CD4-positive, alpha-beta T cell treated with Interleukin-6 for 4 hours (primary cell): ENCODE measurements around the gene KIAA0753.
"Not testable (repeated sequence)": the region's sequence is repeated elsewhere in the genome, so short reads cannot be mapped to it uniquely, and the experiment has no call there.

Experiments used
- DNase-seq: peaks from one replicate; pipeline ENCODE4 v3.0.0-alpha.2; 2020; ENCODE audit warnings: mixed read lengths

KIAA0753 gene

DNA sequence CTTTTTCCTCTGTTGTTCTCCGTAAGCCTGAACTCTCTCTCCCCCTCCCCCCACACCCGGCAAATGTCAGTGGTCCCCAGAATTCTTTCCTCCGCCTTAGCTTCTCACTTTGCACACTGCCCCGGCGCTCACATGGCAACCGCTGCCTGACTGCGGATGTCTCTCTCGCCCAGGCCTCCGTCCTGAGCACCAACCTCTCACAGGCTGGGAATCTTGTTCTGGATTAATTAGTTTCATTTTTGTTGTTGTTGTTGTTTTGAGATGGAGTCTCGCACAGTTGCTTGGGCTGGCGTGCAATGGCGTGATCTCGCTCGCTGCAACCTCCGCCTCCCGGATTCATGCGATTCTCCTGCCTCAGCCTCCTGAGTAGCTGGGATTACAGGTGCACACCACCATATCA lies 27.7 kb upstream of the KIAA0753 start:
- DNase-seq, result no peak

DNA sequence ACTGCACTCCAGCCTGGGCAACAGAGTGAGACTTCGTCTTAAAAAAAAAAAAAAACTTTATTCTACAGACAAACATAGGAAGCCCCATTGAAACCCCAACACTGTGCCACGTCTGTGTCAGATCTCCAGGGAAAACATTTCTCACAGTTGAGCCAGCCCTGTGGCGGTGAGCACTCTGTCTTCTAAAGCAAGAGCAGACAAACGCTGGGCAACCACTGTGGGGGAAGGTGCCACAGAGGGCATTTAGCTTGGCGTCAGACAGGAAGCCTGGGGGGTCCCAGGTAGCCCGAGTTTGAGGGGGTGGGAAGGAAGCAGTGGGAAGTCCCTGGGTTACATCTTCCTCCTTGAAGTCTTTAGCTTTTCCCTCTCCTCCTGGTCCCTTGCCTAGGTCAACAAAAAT lies 27.0 kb upstream of the KIAA0753 start:
- DNase-seq, result no peak

DNA sequence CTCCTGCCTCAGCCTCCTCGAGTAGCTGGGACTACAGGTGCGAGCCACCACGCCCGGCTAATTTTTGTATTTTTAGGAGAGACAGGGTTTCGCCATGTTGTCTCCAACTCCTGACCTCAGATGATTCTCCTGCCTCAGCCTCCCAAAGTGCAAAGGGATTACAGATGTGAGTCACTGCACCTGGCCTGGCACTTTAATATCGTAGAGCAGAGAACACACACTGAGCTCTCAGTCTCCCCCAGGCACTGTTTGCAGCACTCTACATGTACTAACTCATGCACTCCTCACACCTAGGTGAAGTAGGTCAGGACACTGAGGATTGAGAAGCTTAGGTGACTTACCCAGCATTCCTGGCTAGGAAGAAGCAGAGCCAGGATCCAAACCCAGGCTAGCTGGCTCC lies 26.0 kb upstream of the KIAA0753 start:
- no peak for DNase-seq

DNA sequence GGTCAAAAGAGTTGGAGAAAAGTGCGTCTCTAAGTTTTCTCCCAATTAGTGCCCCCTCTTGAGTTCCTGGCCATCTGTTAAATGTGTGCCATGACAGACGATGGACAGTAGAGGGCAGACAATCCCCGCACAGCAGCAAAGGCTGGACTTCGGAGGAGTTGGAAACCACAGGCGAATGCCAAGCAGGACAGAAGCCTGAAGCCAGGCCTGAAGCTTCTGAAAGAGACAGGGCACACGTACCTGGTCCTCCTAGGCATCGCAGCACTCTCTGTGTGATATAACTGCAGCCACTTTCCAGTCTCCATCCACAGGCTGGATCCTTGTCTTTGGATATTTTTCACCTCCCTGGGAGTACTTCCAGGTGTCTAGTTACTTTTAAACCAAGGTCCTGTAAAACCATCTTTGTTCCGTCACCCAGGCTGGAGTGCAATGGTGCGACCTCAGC lies 25.6 kb upstream of the KIAA0753 start:
- DNase-seq, result peak; percentile 57

DNA sequence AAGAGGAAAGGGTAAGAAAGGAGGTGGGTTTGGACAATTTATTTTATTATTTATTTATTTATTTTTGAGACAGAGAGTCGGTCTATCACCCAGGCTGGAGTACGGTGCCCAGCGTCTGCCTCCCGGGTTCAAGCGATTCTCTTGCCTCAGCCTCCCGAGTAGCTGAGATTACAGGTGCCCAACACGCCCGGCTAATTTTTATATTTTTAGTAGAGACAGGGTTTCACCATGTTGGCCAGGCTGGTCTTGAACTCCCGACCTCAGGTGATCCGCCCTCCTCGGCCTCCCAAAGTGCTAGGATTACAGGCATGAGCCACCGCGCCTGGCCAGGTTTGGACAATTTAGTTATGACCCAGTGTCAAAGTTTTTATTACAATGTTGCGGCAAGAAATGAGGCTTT lies 22.7 kb upstream of the KIAA0753 start:
- DNase-seq, result not testable (repeated sequence)

DNA sequence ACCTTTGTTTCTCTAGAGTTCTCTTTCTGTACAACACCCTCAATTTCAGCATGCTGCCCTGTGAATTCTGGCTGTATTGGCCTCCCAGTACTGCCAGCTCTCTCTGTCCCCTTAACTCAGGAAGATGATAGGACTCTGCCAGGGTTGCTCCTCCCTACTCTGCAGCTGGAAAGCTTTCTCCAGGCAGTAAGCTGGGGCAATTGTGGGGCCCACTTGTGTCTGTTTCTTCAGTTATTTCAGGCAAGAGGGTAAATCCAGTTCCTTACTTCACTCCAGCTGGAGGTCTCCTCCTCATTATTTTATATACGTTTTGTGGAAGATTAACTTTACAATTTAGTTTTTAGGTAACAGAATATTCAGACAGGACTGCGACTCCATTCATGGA lies 20.9 kb upstream of the KIAA0753 start:
- DNase-seq, result no peak

DNA sequence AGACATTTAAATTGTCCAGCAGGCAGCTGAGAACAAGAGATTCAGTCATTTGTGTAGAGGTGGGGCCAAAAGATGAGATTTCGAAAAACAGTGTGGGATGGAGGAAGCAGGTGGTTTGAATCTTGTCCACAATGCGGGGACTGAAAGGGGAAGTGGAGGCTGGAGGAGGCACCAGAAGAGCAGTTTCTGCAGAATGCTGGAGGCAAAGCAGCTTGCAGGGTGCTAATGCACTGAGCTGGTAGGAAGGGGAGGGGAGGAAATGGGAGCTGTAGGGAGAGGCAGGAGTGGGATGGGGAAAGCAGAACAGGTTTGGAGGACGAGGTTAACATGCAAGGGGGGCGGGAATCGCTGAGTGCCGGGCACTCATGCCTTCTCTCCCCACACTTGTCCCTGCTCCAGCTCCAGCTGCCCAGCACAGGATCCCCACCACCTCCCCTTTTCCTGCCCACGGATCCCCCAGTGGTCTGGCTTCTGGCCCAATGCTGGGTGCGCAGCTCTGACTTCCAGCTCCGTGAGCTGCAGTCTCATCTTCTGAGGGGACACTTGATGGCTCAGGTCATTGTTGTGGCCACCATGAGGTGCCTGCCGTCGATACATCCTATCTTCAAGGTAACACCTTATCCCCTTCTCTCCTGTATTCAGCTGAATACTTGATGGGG lies 20.4 kb upstream of the KIAA0753 start:
- DNase-seq, result no peak

DNA sequence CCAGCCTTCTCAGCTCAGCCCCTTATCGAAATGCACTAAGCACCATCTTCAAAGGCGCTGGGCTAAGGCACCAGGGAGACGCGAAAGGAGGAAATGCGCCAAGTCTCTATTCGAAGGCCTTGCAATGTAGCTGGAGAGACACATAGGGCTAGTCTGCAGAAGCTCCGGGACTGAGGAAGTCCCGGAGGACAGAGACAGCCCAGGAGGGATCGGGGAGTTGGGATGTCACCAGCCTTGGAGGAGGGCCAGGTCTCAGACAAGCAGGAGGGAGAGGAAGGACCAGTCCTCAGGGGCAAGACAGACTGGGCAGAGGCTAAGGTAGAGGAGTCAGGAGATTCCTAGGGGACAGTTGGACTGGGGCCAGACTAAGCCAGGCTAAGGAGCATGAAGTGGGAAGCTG lies 19.6 kb upstream of the KIAA0753 start:
- DNase-seq, result no peak

DNA sequence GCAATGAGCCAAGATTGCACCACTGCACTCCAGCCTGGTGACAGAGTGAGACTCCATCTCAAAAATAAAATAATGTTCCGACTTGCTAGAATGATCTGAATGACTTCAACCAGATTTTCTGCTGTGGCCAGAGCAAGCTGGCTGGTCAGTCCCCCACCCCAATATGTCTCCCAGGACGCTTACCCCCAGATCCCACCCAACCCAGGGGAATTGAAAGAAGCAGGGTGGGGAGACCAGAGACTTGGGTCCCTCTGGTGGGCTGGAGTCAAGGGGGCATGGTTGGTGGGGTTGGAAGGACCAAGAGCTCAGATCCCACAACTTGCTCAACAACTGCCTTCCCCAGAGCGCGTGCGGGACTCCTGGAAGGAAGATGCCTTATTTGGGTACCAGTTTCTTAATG lies 17.9 kb upstream of the KIAA0753 start:
- not testable (repeated sequence) for DNase-seq

DNA sequence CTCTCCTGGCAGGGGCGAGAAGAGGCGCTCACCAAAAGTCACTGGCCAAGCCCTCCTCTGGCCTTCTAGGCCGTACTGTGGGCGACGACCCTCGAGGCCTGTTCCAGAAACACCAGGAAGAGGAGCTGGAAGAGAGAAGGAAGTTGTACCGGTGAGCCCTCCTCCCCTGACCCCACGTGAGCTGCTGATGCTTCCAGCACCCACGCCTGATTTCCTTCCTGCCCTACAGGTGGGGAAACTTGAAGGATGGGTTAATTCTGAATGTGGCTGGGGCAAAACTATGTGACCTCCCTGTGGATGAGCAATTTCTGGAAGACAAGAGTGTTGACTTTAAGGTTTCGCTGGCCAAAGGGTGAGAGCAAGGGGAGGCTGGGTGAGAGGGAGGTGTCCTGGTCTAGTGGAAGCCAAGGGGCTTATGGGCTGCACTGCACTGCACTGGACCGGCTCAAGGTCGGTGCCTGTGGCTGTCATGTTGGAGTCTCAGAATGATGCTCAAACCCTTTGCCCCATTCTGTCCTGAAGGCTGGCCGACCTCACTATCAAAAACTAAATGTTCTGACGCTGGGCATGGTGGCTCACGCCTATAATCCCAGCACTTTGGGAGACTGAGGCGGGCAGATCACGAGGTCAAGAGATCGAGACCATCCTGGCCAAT lies 17.2 kb upstream of the KIAA0753 start:
- DNase-seq, result no peak

DNA sequence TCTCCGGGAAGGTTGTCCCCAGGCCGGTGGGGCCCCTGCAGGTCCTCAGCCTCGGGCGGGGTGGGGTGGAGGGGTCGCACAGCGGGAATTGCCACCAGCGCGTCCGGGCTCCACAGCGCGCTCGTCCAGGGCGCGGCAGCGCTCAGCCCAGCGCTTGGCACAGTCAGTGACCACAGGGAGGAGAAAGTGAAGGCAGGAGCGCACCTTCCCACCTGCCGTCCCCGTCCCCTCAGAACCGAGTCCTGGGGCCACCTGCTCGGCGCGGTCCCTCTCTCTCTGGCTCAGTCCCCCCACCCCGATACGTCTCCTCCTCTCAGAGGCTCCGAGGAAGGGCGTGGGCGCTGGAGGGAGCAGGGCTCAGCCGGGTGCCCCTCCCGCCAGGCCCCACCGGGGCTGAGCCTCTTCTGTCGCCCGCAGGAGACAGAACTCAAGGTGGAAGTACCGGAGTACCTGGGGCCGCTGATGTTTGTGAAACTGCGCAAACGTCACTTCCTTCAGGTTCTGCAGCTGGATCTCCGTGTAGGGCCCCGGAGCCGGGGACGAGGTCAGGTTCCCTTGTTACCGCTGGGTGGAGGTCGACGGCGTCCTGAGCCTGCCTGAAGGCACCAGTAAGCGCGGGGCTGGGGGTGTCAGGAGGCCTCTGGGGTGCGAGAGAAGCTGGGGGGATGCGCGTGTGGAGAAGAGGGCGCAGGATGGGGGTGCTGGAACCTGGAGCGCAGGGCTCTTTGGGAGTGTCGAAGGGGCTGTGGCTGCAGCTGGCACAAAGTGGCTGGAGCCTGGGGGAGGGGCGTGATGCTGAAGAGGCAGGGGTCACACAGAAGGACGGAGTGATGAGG lies 16.5 kb upstream of the KIAA0753 start:
- peak; percentile 72 for DNase-seq

DNA sequence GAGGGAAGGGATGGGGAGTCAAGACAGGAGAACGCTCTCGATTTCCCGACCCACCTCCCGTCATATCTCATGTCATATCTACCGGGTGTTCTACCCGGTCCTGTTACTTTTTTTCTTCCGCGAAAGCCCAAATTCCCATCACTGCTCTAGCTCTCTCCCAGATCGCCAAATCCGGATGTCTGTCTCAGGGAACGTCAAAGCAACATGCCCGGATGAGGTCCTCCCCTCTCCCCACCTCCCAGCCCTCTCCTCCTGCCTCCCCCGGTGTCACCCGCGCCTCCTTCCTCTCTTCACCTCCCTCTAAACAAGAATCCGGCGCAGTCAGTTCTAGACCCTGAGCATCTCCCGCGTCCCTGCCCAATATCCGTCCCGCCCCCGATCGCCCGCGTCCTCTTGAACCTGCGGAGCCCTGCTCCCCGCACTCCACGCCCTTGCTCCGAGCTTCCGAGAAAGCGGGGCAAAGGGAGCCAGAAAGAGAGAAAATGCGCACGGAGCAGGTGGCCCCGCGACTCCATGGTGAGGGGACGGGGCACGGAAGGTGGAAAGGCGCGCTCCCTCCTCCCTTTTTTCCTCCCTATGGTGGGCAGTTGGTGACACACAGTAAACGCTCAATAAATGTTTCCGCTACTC lies 15.3 kb upstream of the KIAA0753 start:
- not testable (repeated sequence) for DNase-seq

DNA sequence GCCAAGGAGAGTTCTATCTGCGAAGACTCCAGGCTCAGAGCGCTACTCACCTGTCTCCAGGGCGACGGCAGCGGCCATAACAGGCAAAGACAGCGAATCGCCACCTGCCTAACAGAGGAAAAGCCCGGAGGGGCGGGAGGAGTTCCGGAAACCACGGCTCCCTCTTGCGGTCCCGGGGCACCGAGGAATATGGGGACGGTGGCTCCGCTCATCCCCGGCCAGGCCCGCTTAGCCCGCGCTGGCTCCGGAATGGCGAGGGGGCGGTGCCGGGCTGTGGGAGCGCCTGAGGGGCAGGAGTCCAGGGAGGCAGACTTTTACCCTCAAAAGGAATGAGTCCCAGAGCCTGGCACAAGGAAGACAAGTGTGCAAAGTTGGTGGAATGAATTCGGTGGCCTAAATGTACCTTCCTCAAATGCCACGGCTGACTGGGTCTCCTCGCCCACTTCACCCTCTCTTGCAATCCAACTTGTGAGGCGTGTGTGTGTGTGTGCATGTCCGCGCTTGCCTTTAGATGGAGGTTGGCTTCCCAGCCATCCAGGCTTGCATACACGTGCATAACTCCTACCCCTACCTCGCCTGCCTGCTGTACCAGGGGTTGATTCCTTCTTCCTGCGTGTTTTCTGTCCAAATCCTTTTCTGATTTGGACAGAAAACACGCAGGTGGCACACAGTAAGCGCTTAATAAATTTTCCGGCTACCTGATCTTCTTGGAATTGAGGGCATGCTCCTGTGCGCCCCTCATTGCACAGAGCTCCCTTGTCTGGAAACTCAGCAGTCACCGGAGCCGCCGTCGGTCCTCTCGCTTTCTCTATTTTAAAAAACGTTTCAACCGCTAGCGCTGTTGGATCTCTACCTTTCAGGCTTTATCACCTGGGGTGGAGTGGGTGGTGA lies 14.6 kb upstream of the KIAA0753 start:
- no peak for DNase-seq

DNA sequence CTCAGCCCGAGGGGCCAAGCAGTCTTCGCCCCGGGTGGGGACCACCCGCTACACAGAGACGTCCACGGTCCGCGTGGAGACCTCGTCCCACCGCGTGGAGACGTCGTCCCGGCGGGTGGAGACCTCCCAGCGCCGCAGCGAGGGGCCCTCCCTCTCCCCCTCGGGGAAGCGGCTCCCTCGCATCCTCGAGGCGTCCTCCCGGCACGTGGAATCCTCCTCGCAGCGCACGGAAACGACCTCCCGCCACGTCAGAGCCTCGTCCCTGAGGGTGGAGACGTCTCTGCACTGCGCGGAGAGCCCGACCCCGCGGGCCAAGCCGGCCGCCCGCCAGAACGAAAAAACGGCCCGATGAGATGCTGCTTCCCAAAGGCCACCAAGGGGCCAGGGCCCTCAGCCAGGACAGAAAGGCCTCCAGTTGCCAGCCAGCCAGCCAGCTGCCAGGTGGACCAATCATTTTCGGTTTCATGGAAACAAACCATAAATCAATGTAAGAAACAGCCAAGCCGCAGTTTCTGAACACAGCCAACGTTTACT lies 11.5 kb upstream of the KIAA0753 start:
- peak; percentile 57 for DNase-seq

DNA sequence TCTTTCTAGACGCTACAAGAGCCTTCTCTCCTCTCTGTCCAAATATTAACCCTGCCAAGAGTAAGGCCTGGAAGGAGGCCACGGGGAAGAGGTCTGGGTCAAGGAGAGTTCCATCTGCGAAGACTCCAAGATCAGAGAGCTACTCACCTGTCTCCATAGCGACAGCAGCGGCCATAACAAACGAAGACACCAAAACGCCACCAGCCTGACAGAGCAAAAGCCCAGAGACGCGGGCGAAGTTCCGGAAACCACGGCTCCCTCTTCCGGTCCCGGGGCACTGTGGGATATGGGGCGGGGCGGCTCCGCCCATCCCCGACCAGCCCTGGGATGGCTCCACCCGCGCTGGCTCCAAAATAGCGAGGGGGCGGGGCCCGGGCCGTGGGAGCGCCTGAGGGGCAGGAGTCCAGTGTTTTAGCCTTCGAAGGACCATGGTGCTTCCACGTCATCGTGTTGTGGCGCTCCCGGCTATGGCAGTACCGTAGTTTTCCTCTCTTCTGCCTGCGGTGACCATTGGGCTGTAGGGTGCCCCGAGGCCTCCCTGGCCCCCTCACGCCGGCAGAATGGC lies 10.9 kb upstream of the KIAA0753 start, which contains the start of the genes C17orf100 and MED31:
Gene C17orf100, plus strand, starts transcription at position 409 of the 565 bp plus-strand sequence. Its CDS starts 152 bp downstream, at position 561.
Gene MED31, minus strand, starts transcription at position 252 of the 565 bp plus-strand sequence. Its CDS starts 77 bp downstream, at position 175.
- peak; percentile 95 for DNase-seq

DNA sequence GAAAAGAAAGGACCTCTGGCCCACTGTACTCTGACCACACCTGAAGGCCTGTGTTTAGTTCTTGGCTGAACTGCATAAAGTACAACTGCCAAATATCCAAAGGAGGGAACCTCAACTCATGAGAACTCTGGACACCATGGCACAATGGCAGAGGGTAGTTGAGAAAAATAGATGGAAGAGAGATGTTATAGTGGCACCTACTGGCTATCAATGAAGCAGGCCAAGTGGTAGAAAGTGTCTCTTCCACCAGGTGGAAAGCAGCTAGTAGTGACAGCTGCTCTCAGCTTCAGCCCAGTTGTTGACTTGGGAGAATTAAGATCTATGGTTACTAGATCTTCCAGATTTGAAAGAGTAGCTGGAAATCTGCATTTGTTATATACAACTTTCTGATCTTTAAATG lies 7.7 kb upstream of the KIAA0753 start:
- no peak for DNase-seq

DNA sequence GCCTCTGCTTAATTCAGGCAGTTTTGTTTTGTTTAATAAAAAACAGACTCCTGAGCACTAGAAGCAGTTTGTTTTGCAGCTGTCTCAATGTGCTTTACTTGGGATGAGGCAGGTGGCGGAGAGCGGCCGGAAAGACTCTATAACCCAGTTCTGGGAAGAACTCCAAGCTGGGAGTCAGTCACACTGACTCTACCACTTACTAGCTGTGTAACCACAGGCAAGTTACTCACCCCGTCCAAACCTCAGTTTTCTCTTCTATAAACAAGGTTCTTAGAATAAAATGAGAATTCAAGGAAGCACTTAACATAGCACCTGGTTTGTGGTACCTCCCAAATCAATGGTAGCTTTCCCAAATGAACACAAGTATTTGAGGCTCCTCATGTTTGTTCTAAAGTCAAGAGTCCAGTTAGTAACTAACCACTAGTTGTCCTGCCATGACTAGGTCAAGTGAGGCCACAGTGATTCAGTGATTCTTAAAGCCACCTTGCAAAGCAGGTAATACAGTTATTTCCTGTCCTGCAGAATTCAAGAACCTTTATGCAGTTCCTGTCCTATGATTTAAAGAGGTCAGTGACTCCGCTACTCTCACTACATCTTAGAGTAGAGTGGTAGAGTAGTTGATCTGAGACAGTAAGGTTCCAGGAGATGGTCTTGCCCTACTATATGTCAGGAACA lies 3.1 kb upstream of the KIAA0753 start:
- no peak for DNase-seq

DNA sequence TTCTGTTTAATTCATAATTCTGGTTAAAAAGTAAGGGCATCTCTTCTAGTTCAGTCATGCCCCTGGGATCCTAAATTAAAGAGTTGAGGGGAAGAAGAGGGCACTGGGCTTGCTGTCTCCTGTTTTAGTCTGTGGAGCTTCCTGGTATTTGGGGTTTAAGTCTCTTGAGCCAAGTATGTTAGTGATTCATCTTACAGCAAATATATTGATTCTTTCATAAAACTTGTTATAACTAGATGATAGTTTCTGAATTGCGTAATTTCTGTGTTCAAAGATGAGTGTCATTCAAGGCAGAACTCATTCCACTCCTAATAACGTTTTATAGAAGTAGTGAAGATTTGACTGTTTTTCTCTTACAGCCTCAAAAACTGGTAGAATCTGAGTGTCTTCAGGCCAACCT lies 2.1 kb upstream of the KIAA0753 start:
- DNase-seq, result no peak

DNA sequence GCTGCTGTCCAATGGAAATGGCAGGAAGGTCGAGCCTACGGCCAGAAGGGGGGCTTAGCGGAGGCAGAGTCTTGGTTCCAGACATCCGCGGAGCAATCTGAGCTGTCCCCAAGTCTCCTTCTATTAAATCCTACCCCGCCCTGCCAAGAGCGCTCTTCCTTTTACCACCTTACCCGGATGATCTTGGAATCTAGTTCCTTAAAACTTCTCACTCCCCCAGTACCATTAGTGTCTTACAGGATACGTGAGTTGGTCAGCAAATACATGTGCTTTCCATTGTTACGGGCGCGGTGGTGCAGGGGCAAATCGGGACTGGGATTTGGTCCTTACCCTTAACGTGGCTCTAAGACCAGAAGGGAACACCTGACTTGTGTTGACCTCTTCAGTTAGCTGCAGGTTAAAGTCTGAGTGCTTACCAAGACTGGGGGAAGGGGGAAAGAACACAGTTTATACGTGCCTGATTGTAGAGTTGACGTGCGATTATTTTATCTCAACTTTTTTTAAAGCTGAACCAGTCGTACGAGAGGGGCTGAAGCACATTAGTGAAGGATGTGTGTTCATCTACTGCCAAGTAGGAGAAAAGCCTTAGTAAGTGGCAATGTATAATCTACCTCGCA lies 844 bp upstream of the KIAA0753 start:
- DNase-seq, result no peak
